ENCODE results near the gene SNRPD3. TPM values are rescaled to one million over a fixed set of nuclear protein-coding genes. Genes with fewer than 3 reads are reported as not detected.

SNRPD3 gene
- total RNA-seq, 4 donors from 2014 or later = 98.7 to 127 (median 111) TPM

DNA sequence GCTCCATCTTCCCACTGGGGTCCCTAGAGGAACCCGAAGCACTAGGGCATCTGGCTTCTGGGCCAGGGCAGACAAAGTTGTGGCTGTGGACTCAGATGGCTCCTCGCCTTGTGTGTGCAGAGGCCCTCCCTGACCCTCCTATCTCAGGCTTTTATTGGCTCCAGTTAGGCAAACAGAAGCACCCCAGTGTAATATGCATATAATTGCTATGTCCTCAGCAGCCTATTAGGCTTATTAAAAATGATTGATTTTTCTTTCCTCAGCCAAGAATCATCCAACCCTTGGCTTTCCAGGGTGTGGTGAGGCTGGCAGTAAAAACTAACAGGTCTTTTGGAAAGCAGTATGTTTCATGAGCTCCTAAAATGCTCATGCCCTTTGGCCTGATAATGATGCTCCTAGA lies 38.4 kb upstream of the SNRPD3 start:
- 69 to 78% methylated on average over 2 of the region's 2 CpGs for WGBS, 2 donors
- Histone ChIP-seq H3K4me3 (no peak overlapping the region), H3K27ac (no peak overlapping the region), H3K36me3 (no peaks in the 10 kb centered on the region), H3K27me3 (no peaks in the 10 kb centered on the region), H3K9me3 (no peaks in the 10 kb centered on the region), H3K4me1 (peaks cover 0 to 10% (median 4%) of the 10 kb centered on the region in 4 donors)
- no peak for DNase-seq (ENCODE audit: low spot score in 2 of 2)
- TF ChIP-seq EP300 (IDR thresholded peaks at IDR 0.05) = no peak
- TF ChIP-seq, protein P1, sequence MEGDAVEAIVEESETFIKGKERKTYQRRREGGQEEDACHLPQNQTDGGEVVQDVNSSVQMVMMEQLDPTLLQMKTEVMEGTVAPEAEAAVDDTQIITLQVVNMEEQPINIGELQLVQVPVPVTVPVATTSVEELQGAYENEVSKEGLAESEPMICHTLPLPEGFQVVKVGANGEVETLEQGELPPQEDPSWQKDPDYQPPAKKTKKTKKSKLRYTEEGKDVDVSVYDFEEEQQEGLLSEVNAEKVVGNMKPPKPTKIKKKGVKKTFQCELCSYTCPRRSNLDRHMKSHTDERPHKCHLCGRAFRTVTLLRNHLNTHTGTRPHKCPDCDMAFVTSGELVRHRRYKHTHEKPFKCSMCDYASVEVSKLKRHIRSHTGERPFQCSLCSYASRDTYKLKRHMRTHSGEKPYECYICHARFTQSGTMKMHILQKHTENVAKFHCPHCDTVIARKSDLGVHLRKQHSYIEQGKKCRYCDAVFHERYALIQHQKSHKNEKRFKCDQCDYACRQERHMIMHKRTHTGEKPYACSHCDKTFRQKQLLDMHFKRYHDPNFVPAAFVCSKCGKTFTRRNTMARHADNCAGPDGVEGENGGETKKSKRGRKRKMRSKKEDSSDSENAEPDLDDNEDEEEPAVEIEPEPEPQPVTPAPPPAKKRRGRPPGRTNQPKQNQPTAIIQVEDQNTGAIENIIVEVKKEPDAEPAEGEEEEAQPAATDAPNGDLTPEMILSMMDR (IDR thresholded peaks at IDR 0.05) = no peak
- TF ChIP-seq POLR2A (IDR thresholded peaks at IDR 0.05) = no peak

DNA sequence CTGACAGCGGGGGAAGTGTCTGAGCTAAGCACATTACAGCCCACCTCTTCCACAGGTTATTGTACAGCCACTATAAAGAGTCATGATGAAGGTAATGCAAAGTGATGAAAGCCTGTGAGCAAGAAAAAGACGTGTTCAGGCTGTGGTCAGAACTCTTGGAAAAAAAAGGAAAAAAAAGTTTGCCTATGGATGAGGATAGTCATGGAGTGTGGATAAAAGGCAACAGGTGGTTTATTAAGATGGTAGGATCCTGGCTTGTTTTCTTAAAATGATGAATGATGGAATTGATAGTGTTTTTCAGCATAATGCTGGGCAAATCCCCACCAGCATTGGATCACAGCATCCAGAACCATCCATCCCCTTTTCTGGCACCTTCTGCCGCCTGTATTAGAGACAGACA lies 37.6 kb upstream of the SNRPD3 start:
- WGBS, 2 donors = 81 to 91% methylated on average over 3 of the region's 3 CpGs
- Histone ChIP-seq H3K36me3 (no peaks in the 10 kb centered on the region), H3K9me3 (no peaks in the 10 kb centered on the region), H3K27me3 (no peaks in the 10 kb centered on the region), H3K4me1 (peaks cover 0 to 10% (median 4%) of the 10 kb centered on the region in 4 donors), H3K4me3 (no peak overlapping the region), H3K27ac (no peak overlapping the region)
- TF ChIP-seq, protein P1 (IDR thresholded peaks at IDR 0.05) = no peak
- TF ChIP-seq POLR2A (IDR thresholded peaks at IDR 0.05) (no peak), EP300 (IDR thresholded peaks at IDR 0.05) (no peak)
- no peak for DNase-seq (ENCODE audit: low spot score in 2 of 2)

DNA sequence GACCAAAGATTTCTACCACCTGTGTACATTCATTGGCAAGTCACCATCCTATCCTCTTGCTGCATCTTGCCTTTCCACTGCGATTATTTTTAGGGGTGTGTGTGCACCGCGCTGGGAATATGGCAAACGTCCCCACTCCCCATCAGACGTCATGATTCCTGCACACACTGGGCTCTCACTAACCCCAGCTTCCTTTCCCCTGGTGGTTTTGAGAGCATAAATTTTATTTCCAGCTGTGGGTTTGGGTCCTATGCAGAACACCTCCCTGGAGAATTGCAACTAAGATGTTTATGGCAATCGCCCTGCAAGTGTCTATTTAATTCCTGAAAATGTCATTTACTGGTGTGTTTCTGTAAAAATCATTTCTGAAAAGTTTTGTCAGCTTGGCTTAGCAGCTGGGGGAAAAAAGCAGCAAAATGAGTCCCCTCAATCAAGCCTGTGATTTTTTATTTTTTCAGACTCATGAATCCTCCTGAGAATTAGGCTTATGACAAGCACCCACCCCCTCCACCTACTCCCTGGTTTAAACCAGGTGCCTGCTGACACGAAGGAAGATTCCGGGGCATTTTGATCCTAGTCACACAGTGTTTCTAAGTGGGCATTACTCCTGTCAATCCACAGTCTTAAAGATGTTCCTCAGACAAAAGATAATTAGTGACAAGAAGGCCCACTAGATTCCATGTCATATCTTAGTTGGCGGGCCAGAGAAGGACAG lies 36.9 kb upstream of the SNRPD3 start:
- Histone ChIP-seq H3K27ac (no peak overlapping the region), H3K4me3 (no peak overlapping the region), H3K4me1 (peaks cover 0 to 10% (median 4%) of the 10 kb centered on the region in 4 donors), H3K36me3 (no peaks in the 10 kb centered on the region), H3K9me3 (no peaks in the 10 kb centered on the region), H3K27me3 (no peaks in the 10 kb centered on the region)
- DNase-seq (ENCODE audit: low spot score in 2 of 2) = no peak
- TF ChIP-seq EP300 (IDR thresholded peaks at IDR 0.05) = no peak
- TF ChIP-seq POLR2A (IDR thresholded peaks at IDR 0.05) = no peak
- TF ChIP-seq, protein P1 (IDR thresholded peaks at IDR 0.05) = no peak
- WGBS, 2 donors = 74 to 81% methylated on average over 9 of the region's 9 CpGs

DNA sequence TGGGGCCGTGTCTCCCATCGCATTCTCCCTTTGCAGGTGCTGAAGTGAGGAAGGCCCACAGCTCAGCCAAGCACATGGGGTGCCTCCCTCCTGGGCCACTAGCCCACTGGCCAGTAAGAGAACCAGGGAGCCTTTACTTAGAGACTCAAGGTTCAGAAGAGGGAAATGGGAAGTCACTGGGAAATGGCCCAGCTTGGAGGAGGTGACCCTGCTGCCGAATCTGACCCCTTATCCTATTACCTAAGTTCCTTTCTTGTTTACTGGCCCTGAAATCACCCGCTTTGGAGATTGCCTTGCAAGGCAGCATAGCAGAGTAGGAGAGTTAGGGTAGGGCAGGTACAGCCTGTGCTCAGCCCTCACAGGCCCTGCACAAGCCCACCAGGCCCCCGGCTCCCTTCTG lies 36.3 kb upstream of the SNRPD3 start:
- Histone ChIP-seq H3K36me3 (no peaks in the 10 kb centered on the region), H3K4me3 (no peak overlapping the region), H3K27ac (no peak overlapping the region), H3K9me3 (no peaks in the 10 kb centered on the region), H3K4me1 (peaks cover 0 to 10% (median 4%) of the 10 kb centered on the region in 4 donors), H3K27me3 (no peaks in the 10 kb centered on the region)
- TF ChIP-seq, protein P1 (IDR thresholded peaks at IDR 0.05) = no peak
- TF ChIP-seq EP300 (IDR thresholded peaks at IDR 0.05) = no peak
- no peak for TF ChIP-seq POLR2A (IDR thresholded peaks at IDR 0.05)
- WGBS, 2 donors = 77 to 83% methylated on average over 5 of the region's 5 CpGs
- DNase-seq (ENCODE audit: low spot score in 2 of 2) = no peak

- no peak overlapping the region for H3K4me3 ChIP-seq
- no peak for DNase-seq (ENCODE audit: low spot score in 2 of 2)
- H3K36me3 ChIP-seq = no peaks in the 10 kb centered on the region
- 41 to 42% methylated on average over 8 of the region's 8 CpGs for WGBS, 2 donors
- no peaks in the 10 kb centered on the region for H3K27me3 ChIP-seq
- H3K27ac ChIP-seq = no peak overlapping the region
- H3K4me1 ChIP-seq = peaks cover 0 to 15% (median 4%) of the 10 kb centered on the region in 4 donors
- TF ChIP-seq POLR2A (IDR thresholded peaks at IDR 0.05) = no peak
- TF ChIP-seq, protein P1 (IDR thresholded peaks at IDR 0.05) = peak in 4 of 5 experiments; percentile 10 to 43 (median 18)
- H3K9me3 ChIP-seq = no peaks in the 10 kb centered on the region
Measured at GRCh38 chr22:24521791-24522245, 34.0 kb upstream of the SNRPD3 start.
